Measurements from ENCODE around the gene XPC.

GRCh38 chr3:14225421-14225820 lies 47.0 kb upstream of the XPC start:
- TF ChIP-seq EZH2phosphoT487 (IDR thresholded peaks at IDR 0.05; ENCODE audit: borderline replicate concordance, low read depth, low read length): no peak
- no peak for TF ChIP-seq CTCF (conservative IDR thresholded peaks at IDR 0.05; ENCODE audit: low read length)

All from OCI-LY7 (cell line).